A673 (cell line): ENCODE data around the gene ADARB2.
A peak's percentile ranks its signal among the peaks of the same experiment; 100 is the strongest.

Experiments used
- EZH2 ChIP-seq: fragments of 200-600 bp; sonication (generic); IDR thresholded peaks from 2 replicates; pipeline ENCODE4 v1.6.1; 2017; ENCODE audit warnings: borderline replicate concordance, low read depth, mild to moderate bottlenecking, mixed read lengths, antibody characterized with exemption, low read length; ENCODE audit not compliant: poor library complexity, severe bottlenecking
- TF ChIP-seq, protein P1 (sequence below): fragments of 300-800, 200-600 bp; sonication (generic); conservative IDR thresholded peaks from 2 replicates; pipeline ENCODE4 v1.5.1; 2017; ENCODE audit warnings: low read depth, mild to moderate bottlenecking, antibody characterized with exemption, low read length, moderate library complexity, mixed read lengths

DNA sequence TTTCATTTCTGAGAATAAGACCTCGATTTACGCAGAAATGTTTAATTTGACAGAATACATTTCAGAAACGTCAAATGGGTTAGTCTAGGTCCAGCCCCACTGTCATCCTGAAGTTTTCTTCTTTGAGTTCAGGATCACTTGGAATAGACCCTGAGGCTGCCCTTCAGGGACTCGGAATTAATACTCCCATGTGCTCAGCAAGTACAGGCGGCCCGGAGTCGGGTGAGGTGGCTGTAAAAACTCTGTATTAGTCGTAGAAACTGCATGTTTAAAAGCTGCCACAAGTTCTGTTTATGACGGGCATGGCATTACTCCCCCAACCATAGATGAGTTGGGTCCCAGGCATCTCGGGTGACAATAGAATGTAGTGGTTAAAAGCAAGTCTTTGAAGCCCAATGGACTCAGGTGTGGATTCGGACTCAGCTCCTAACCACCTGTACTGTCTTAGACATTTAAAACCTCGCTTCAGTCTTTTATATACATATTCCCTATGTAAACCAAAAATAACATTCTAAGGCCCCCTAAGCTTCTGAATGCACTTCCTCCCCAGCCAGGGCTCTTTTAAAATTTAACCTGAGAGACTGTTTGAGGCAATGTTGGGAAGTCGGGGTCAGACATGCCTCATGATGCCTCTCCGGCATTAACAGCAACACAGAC is 216.3 kb downstream of the ADARB2 start:
- TF ChIP-seq, protein P1, sequence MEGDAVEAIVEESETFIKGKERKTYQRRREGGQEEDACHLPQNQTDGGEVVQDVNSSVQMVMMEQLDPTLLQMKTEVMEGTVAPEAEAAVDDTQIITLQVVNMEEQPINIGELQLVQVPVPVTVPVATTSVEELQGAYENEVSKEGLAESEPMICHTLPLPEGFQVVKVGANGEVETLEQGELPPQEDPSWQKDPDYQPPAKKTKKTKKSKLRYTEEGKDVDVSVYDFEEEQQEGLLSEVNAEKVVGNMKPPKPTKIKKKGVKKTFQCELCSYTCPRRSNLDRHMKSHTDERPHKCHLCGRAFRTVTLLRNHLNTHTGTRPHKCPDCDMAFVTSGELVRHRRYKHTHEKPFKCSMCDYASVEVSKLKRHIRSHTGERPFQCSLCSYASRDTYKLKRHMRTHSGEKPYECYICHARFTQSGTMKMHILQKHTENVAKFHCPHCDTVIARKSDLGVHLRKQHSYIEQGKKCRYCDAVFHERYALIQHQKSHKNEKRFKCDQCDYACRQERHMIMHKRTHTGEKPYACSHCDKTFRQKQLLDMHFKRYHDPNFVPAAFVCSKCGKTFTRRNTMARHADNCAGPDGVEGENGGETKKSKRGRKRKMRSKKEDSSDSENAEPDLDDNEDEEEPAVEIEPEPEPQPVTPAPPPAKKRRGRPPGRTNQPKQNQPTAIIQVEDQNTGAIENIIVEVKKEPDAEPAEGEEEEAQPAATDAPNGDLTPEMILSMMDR: no peak
- peak; percentile 55 for TF ChIP-seq EZH2
